ENCODE data around the gene PIGU. TPM values are rescaled to one million over a fixed set of nuclear protein-coding genes. Genes with fewer than 3 reads are reported as not detected.
A peak's percentile ranks its signal among the peaks of the same experiment; 100 is the strongest.

Gene PIGU
- total RNA-seq, 1 donor from 2014 or later: 41.5 TPM

- Histone ChIP-seq H3K9me3 (no peaks in the 10 kb centered on the region), H3K4me1 (no peaks in the 10 kb centered on the region), H3K4me3 (no peak overlapping the region), H3K36me3 (peaks cover 6 to 13% of the 10 kb centered on the region in 2 donors), H3K27me3 (no peaks in the 10 kb centered on the region), H3K27ac (no peak overlapping the region)
- DNase-seq (ENCODE audit: low spot score in 2 of 2): no peak
- no peak for TF ChIP-seq CTCF (IDR thresholded peaks at IDR 0.05)
- intact Hi-C loops (cut with DNase I): no loop called here
Measured at GRCh38 chr20:34642009-34642408, 34.9 kb downstream of the PIGU start.

DNA sequence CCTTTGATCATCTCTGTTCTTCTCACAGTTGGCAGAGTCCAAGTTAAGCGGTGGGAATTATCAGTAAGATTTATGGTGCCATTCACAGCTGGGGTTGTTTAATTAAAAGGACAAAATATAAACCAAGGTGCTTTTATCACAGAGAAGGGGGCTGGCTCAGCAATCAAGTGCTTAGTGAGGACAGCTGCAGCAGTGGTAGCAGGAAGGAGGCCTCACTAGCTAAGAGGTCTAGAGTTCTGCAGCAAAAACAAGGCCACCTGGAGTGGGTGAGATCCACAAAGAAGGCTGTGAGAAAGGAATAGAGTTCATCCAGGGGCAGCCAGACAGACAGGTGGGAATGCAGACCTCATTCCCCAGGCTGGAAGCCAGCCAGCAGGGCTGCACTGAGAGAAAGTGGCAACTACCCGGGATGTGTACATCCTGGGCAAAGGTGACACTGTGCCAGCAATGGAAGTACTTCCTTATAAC lies 37.1 kb downstream of the PIGU start:
- Histone ChIP-seq H3K9me3 (no peaks in the 10 kb centered on the region), H3K36me3 (peaks cover 6 to 14% of the 10 kb centered on the region in 2 donors), H3K4me3 (no peak overlapping the region), H3K4me1 (no peaks in the 10 kb centered on the region), H3K27me3 (no peaks in the 10 kb centered on the region), H3K27ac (no peak overlapping the region)
- no peak for TF ChIP-seq CTCF (IDR thresholded peaks at IDR 0.05)
- intact Hi-C loops (cut with DNase I): no loop called here
- no peak for DNase-seq (ENCODE audit: low spot score in 2 of 2)

GRCh38 chr20:34638532-34638931 lies 38.4 kb downstream of the PIGU start:
- TF ChIP-seq CTCF (IDR thresholded peaks at IDR 0.05): no peak
- Histone ChIP-seq H3K4me1 (no peaks in the 10 kb centered on the region), H3K27me3 (no peaks in the 10 kb centered on the region), H3K36me3 (peaks cover 12 to 19% of the 10 kb centered on the region in 2 donors), H3K4me3 (no peak overlapping the region), H3K9me3 (no peaks in the 10 kb centered on the region), H3K27ac (no peak overlapping the region)
- no peak for DNase-seq (ENCODE audit: low spot score in 2 of 2)
- intact Hi-C loops (cut with DNase I): no loop called here

GRCh38 chr20:34638039-34638292 lies 38.9 kb downstream of the PIGU start:
- intact Hi-C loops (cut with DNase I): no loop called here
- H3K27ac ChIP-seq: no peak overlapping the region
- no peaks in the 10 kb centered on the region for H3K27me3 ChIP-seq
- no peak for TF ChIP-seq CTCF (IDR thresholded peaks at IDR 0.05)
- H3K4me1 ChIP-seq: no peaks in the 10 kb centered on the region
- peaks cover 16 to 24% of the 10 kb centered on the region in 2 donors for H3K36me3 ChIP-seq
- DNase-seq (ENCODE audit: low spot score in 2 of 2): no peak
- no peaks in the 10 kb centered on the region for H3K9me3 ChIP-seq
- no peak overlapping the region for H3K4me3 ChIP-seq

GRCh38 chr20:34637245-34638038 lies 39.5 kb downstream of the PIGU start:
- no peak overlapping the region for H3K27ac ChIP-seq
- H3K4me3 ChIP-seq: no peak overlapping the region
- intact Hi-C loops (cut with DNase I): no loop called here
- no peaks in the 10 kb centered on the region for H3K9me3 ChIP-seq
- no peaks in the 10 kb centered on the region for H3K4me1 ChIP-seq
- no peak for TF ChIP-seq CTCF (IDR thresholded peaks at IDR 0.05)
- H3K27me3 ChIP-seq: no peaks in the 10 kb centered on the region
- DNase-seq (ENCODE audit: low spot score in 2 of 2): peak in 1 of 2 donors; percentile 64
- H3K36me3 ChIP-seq: peaks cover 18 to 28% of the 10 kb centered on the region in 2 donors
